Endothelial cell of umbilical vein (primary cell): ENCODE measurements around the gene PRG2. TPM values are rescaled to one million over a fixed set of nuclear protein-coding genes. Genes with fewer than 3 reads are reported as not detected.

Experiments used
- BruUV-seq: library from RNA; stranded (reverse); fragments of 400-500 nt; replicated peaks from 2 replicates; lab custom pipeline; 2021; lab: Mats Ljungman, UMichigan
- CTCF ChIA-PET: fragments of 300-600, 350-600 bp; sonication (Branson Sonifier 250); formaldehyde crosslinking; loops from one replicate; lab custom pipeline; 2021; ENCODE audit warnings: antibody characterized with exemption, inconsistent platforms; lab: Charles Lee
- POLR2A ChIA-PET: fragments of 300-600, 350-600 bp; sonication (Branson Sonifier 250); formaldehyde crosslinking; loops from one replicate; lab custom pipeline; 2021; ENCODE audit warnings: antibody characterized with exemption, inconsistent platforms; lab: Charles Lee
- DNase-seq: peaks from one replicate; pipeline ENCODE4 v3.0.0-alpha.2; 2011; ENCODE audit warnings: low read depth, low spot score
- FAIRE-seq: peaks from 2 replicates; lab custom pipeline; 2011; peaks lifted over from hg19 to GRCh38; lab: Jason Lieb, UNC
- H2AFZ ChIP-seq: 2 replicates; pipeline ENCODE4 v1.6.0; 2012; ENCODE audit warnings: low read depth, low read length, control low read depth, inconsistent platforms
- H3K27ac ChIP-seq: 2 replicates; pipeline ENCODE4 v1.5.1; 2011; ENCODE audit warnings: low read depth, mild to moderate bottlenecking, control low read depth, low read length, moderate library complexity; ENCODE audit not compliant: insufficient read depth
- H3K27me3 ChIP-seq, 2 experiments: 2 replicates each; pipeline versions ENCODE4 v1.6.0 to v1.6.1; 2011; ENCODE audit warnings: low read length in 2 of 2, mixed read lengths in 1 of 2; ENCODE audit not compliant: control insufficient read depth in 2 of 2, insufficient read depth in 2 of 2
- H3K36me3 ChIP-seq, 2 experiments: 2 replicates in 1 of 2; 3 replicates in 1 of 2; pipeline ENCODE4 v1.5.1; 2011; ENCODE audit warnings: low read length in 2 of 2, mild to moderate bottlenecking in 1 of 2, moderate library complexity in 1 of 2; ENCODE audit not compliant: control insufficient read depth in 2 of 2, insufficient read depth in 2 of 2; ENCODE audit errors: extremely low read depth in 1 of 2
- H3K4me1 ChIP-seq: 3 replicates; pipeline ENCODE4 v1.5.1; 2011; ENCODE audit warnings: mild to moderate bottlenecking, low read length; ENCODE audit not compliant: control insufficient read depth, insufficient read depth; ENCODE audit errors: extremely low read depth
- H3K4me2 ChIP-seq: 2 replicates; pipeline ENCODE4 v1.6.1; 2011; ENCODE audit warnings: low read length, control low read depth, mixed read lengths; ENCODE audit not compliant: insufficient read depth
- H3K4me3 ChIP-seq, 3 experiments: fragments of 200-600 bp in 1 of 3; sonication (generic), shearing (Covaris generic) in 1 of 3; replicated peaks in 1 of 3; 2 replicates each; pipeline ENCODE4 v1.5.1; 2011 to 2016; ENCODE audit warnings: control low read depth in 3 of 3, low read length in 3 of 3, mild to moderate bottlenecking in 2 of 3, inconsistent platforms in 1 of 3, low read depth in 1 of 3, moderate library complexity in 1 of 3; ENCODE audit not compliant: insufficient read depth in 1 of 3
- H3K79me2 ChIP-seq: 2 replicates; pipeline ENCODE4 v1.6.0; 2012; ENCODE audit warnings: low read length, inconsistent platforms; ENCODE audit not compliant: control insufficient read depth, insufficient read depth
- H3K9ac ChIP-seq: replicated peaks from 2 replicates; pipeline ENCODE3; 2011; ENCODE audit warnings: low read length, control low read depth; ENCODE audit not compliant: insufficient read depth; ENCODE audit errors: extremely low read depth
- H3K9me1 ChIP-seq: replicated peaks from 3 replicates; pipeline ENCODE4 v1.6.0; 2011; ENCODE audit warnings: mild to moderate bottlenecking, low read length; ENCODE audit not compliant: control insufficient read depth, insufficient read depth; ENCODE audit errors: extremely low read depth
- H3K9me3 ChIP-seq: replicated peaks from 2 replicates; pipeline ENCODE4 v1.5.1; 2012; ENCODE audit warnings: low read length, inconsistent platforms; ENCODE audit not compliant: control insufficient read depth, insufficient read depth
- H4K20me1 ChIP-seq: replicated peaks from 2 replicates; pipeline ENCODE3; 2011; ENCODE audit warnings: mild to moderate bottlenecking, low read length; ENCODE audit not compliant: control insufficient read depth, insufficient read depth; ENCODE audit errors: extremely low read depth
- EZH2 ChIP-seq: IDR thresholded peaks from 2 replicates; pipeline ENCODE4 v1.6.1; 2012; ENCODE audit warnings: borderline replicate concordance, low read depth, mild to moderate bottlenecking, moderate library complexity, low read length, inconsistent platforms; ENCODE audit not compliant: severe bottlenecking
- FOS ChIP-seq: IDR thresholded peaks from 2 replicates; pipeline ENCODE4 v1.6.1; 2011; ENCODE audit warnings: mild to moderate bottlenecking, low read length, moderate library complexity, borderline replicate concordance; ENCODE audit not compliant: insufficient read depth
- GATA2 ChIP-seq: IDR thresholded peaks from 2 replicates; pipeline ENCODE4 v1.7.0; 2011; ENCODE audit warnings: low read depth, mild to moderate bottlenecking, moderate library complexity, mixed read lengths, low read length; ENCODE audit not compliant: insufficient read length, insufficient read depth
- JUN ChIP-seq: IDR thresholded peaks from 2 replicates; pipeline ENCODE4 v1.6.1; 2011; ENCODE audit warnings: borderline replicate concordance, low read depth; ENCODE audit not compliant: insufficient read length, insufficient read depth
- MYC ChIP-seq: IDR thresholded peaks from one replicate; pipeline ENCODE4 v1.6.1; 2011; ENCODE audit warnings: mild to moderate bottlenecking, low read depth, low read length
- POLR2A ChIP-seq: IDR thresholded peaks from 2 replicates; pipeline ENCODE4 v1.6.1; 2012; ENCODE audit warnings: low read depth, mild to moderate bottlenecking, control low read depth, low read length
- POLR2AphosphoS5 ChIP-seq: IDR thresholded peaks from 2 replicates; pipeline ENCODE4 v1.6.1; 2012; ENCODE audit warnings: low read depth, mild to moderate bottlenecking, control low read depth, low read length, moderate library complexity; ENCODE audit not compliant: insufficient read depth
- dilution Hi-C: fragments of 300-500 bp; cut with MboI; formaldehyde crosslinking; loops from one replicate; pipeline ENCODE4 v1.15.0; 2019; ENCODE audit warnings: low sequenced_read_pairs; ENCODE audit not compliant: extremely low pct_ligation_motif_present
- intact Hi-C: fragments of 100-400 bp; cut with micrococcal nuclease; formaldehyde crosslinking; loops from one replicate; pipeline ENCODE4 v1.10.0; 2022
- polyA plus RNA-seq, 4 experiments: library from polyadenylated mRNA; depleted of rRNA in 3 of 4; stranded (reverse) in 3 of 4; unstranded in 1 of 4; fragments of >200 nt; gene quantifications; 2 replicates each; pipeline versions ENCODE4 v1.2.1 to v1.2.3, GENCODE V29; 2011 to 2012; ENCODE audit warnings: missing spikeins in 1 of 4
- total RNA-seq: library from RNA; stranded (reverse); gene quantifications from 2 replicates; pipeline ENCODE4 v1.2.3, GENCODE V29; 2021
- TF ChIP-seq, protein P1 (sequence below): IDR thresholded peaks from 2 replicates; pipeline ENCODE4 v1.6.1; 2011; ENCODE audit not compliant: insufficient read depth, insufficient read length
- TF ChIP-seq, protein P2 (sequence below), 2 donors: IDR thresholded peaks; 1 replicate in 1 of 2; 2 replicates in 1 of 2; pipeline ENCODE4 v1.5.1; 2011; ENCODE audit warnings: low read length in 2 of 2, mild to moderate bottlenecking in 2 of 2, moderate library complexity in 2 of 2, control low read depth in 1 of 2, inconsistent platforms in 1 of 2, low read depth in 1 of 2; ENCODE audit not compliant: insufficient read depth in 1 of 2; ENCODE audit errors: extremely low read depth in 1 of 2

PRG2 gene
- total and polyA plus RNA-seq, 2 donors (not counting 3 experiments of a cell fraction or from before 2014, with no cell fraction given), result 0.08 to 0.55 TPM

DNA sequence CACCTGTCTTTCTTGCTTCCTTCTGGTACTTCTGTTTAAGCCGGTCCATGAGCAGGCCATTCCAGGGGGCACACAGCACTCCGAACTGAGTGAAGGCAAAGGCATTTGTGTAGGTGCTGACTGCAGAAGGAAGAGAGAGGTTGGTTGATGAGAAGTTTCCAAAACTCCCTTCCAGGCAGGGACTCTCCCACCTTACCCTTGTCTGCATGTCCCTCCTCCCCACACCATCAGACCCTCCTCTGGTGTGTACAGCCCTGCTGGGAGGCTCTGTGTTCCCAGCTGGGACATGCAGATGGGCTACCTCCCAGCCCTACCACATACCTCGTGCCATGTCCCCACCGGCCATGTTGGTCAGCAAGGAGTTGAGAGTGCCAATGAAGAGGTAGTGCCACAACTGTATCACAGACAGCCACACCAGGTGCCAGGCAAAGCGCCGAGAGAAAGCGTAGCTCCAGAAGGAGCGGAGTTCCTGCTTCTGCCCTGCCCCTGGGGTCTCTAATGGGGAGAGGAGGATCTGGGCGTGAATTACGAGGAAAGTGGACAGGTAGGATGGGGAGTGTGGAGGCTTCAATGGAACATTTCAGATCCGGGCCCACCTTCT lies 24.3 kb upstream of the PRG2 start:
- Histone ChIP-seq H3K79me2 (no peaks in the 10 kb centered on the region), H3K9me1 (no peaks in the 10 kb centered on the region), H3K36me3 (peaks cover 17% of the 10 kb centered on the region in 2 experiments), H3K27ac (no peak overlapping the region), H3K9me3 (no peaks in the 10 kb centered on the region), H3K4me2 (no peak overlapping the region), H3K9ac (no peak overlapping the region), H3K4me1 (peaks cover 32% of the 10 kb centered on the region), H3K27me3 (no peaks in the 10 kb centered on the region), H2AFZ (no peak overlapping the region), H3K4me3 (no peak overlapping the region), H4K20me1 (no peaks in the 10 kb centered on the region)
- CTCF ChIA-PET, result no interaction called here
- intact Hi-C loops (no loop called here), dilution Hi-C loops (no loop called here)
- TF ChIP-seq, protein P1, sequence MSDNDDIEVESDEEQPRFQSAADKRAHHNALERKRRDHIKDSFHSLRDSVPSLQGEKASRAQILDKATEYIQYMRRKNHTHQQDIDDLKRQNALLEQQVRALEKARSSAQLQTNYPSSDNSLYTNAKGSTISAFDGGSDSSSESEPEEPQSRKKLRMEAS, result no peak
- no peak for TF ChIP-seq JUN
- TF ChIP-seq GATA2, result no peak
- no peak for TF ChIP-seq POLR2AphosphoS5
- TF ChIP-seq EZH2, result no peak
- TF ChIP-seq FOS, result no peak
- TF ChIP-seq POLR2A, result no peak
- TF ChIP-seq, protein P2, sequence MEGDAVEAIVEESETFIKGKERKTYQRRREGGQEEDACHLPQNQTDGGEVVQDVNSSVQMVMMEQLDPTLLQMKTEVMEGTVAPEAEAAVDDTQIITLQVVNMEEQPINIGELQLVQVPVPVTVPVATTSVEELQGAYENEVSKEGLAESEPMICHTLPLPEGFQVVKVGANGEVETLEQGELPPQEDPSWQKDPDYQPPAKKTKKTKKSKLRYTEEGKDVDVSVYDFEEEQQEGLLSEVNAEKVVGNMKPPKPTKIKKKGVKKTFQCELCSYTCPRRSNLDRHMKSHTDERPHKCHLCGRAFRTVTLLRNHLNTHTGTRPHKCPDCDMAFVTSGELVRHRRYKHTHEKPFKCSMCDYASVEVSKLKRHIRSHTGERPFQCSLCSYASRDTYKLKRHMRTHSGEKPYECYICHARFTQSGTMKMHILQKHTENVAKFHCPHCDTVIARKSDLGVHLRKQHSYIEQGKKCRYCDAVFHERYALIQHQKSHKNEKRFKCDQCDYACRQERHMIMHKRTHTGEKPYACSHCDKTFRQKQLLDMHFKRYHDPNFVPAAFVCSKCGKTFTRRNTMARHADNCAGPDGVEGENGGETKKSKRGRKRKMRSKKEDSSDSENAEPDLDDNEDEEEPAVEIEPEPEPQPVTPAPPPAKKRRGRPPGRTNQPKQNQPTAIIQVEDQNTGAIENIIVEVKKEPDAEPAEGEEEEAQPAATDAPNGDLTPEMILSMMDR (IDR thresholded peaks at IDR 0.05; ENCODE audit: extremely low read depth in 1 of 2, insufficient read depth in 1 of 2, low read depth in 1 of 2, low read length in 2 of 2), result no peak
- no peak for TF ChIP-seq MYC
- POLR2A ChIA-PET, result no interaction called here
- BruUV-seq, result no TSS peak
- DNase-seq (no peak), FAIRE-seq (no peak)
